Stimulated activated CD4-positive, alpha-beta T cell treated with anti-CD3 and anti-CD28 coated beads, Interleukin-4, amount 100 ng/mL, for 48 hours (primary cell): ENCODE results near the gene LRRC14B.
"Not testable (repeated sequence)": the region's sequence is repeated elsewhere in the genome, so short reads cannot be mapped to it uniquely, and the experiment has no call there.

Experiments used
- DNase-seq, 2 donors: peaks; one replicate each; pipeline ENCODE4 v3.0.0-alpha.2; 2020; ENCODE audit warnings: low read depth in 2 of 2

The LRRC14B gene

GRCh38 chr5:160173-160510 lies 31.2 kb upstream of the LRRC14B start:
- DNase-seq = no peak

- DNase-seq = no peak
These were observed 30.1 kb upstream of the LRRC14B start for GRCh38 chr5:160921-161802.

DNA sequence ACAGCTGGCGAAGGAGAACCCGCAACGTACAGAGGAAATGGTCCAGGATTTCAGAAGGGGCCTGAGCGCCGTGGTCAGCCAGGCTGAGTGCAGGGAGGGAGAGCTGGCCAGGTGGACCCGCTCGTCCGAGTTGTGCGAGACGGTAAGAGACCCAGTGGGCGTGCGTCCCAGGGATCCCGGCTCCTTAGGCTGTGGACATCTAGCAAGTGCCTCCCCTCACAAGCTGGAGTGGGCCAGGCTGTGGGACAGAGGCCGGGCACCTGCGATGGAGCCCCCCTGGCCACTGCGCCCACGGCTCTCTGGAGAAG lies 29.5 kb upstream of the LRRC14B start:
- DNase-seq = no peak

DNA sequence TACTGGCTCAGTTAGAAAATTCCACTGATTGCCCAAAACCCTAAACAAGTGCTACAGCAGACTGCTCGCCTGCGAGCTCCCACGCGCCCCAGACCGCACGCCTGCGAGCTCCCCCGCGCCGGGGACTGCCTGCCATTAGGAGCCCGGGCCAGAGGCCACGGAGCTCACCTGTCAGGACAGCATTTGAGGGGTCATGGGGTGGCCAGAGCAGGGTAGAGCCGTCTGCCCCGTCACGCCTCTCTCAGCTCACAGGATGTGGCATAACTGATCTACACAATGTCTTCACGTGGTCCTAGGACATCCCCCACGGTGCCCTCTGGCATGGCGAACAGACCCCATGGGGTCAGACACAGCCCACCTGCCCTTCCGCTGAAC lies 29.1 kb upstream of the LRRC14B start:
- no peak for DNase-seq

DNA sequence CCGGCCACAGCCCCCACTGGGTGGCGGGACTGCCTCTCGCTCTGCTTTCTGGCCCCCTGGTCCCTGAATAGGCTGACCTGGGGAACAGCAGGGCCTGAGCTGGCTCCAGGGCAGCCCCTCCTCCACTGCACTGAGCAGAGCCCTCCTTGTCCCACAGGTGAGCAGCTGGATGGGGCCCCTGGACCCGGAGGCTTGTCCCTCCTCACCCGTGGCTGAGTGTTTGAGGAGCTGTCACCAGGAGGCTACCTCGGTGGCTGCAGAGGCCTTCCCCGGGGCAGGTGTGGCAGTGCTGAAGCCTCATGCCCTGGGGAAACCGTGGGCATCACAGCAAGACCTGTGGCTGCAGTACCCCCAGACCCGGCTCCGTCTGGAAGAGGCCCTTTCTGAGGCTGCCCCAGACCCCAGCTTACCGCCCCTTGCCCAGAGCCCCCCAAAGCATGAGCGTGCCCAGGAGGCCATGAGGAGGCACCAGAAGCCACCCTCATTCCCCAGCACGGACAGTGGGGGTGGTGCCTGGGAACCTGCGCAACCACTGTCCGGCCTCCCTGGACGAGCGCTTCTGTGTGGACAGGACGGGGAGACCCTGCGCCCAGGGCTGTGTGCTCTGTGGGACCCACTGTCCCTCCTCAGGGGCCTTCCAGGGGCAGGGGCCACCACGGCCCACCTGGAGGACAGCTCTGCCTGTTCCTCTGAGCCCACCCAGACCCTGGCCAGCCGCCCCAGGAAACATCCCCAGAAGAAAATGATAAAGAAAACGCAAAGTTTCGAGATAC lies 28.5 kb upstream of the LRRC14B start:
- DNase-seq = no peak

DNA sequence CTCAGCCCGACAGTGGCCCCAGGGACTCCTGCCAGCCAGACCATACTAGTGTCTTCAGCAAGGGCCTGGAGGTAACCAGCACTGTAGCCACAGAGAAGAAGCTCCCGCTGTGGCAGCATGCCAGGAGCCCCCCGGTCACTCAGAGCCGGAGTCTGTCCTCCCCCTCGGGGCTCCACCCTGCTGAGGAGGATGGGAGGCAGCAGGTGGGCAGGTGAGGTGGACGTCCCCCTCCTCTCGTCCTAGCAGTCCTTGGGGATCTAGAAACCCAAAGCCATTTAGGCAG lies 28.0 kb upstream of the LRRC14B start:
- DNase-seq = no peak

DNA sequence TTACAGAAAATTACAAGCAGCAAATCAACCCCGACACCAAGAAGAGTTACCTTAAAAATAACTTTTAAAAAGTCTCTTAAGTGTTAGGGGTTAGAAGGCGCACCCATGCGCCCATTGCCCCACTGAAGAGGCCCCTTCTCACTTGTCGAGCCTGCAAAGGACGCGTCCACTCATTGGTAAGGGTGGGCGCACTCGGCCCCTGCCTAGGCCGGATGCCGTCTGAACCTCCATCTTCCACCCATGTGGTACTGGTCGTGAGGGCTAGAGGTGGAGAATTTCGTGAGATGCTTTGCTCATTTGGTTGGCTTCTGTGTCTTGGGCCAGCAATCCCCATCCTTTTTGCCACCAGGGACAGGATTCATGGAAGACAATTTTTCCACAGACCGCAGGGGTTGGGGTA lies 27.5 kb upstream of the LRRC14B start:
- DNase-seq = no peak

- DNase-seq = no peak
These were observed 27.1 kb upstream of the LRRC14B start for GRCh38 chr5:164244-164643.

- not testable (repeated sequence) for DNase-seq
These were observed 26.5 kb upstream of the LRRC14B start for GRCh38 chr5:164783-165182.

GRCh38 chr5:166441-167372 lies 24.6 kb upstream of the LRRC14B start:
- no peak for DNase-seq

DNA sequence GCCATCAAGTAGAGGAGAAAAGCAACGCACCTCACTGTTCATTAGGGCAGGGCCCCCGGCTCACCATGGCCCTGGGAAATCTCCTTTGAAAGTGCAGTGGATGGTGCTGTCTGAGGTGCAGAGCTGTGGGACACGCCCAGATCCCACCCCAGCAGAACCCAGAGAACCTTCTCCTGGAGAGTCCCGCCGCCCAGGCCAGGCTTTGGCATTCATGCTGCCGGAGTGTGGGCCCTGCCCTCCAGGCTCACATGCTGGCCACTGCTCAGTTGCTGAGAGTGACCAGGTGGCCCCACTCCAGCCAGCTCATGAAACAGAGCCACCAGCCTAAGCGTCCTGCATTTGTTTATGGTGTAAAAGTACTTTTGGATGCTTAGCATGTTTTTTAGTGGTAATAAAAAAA lies 23.8 kb upstream of the LRRC14B start:
- DNase-seq = no peak

DNA sequence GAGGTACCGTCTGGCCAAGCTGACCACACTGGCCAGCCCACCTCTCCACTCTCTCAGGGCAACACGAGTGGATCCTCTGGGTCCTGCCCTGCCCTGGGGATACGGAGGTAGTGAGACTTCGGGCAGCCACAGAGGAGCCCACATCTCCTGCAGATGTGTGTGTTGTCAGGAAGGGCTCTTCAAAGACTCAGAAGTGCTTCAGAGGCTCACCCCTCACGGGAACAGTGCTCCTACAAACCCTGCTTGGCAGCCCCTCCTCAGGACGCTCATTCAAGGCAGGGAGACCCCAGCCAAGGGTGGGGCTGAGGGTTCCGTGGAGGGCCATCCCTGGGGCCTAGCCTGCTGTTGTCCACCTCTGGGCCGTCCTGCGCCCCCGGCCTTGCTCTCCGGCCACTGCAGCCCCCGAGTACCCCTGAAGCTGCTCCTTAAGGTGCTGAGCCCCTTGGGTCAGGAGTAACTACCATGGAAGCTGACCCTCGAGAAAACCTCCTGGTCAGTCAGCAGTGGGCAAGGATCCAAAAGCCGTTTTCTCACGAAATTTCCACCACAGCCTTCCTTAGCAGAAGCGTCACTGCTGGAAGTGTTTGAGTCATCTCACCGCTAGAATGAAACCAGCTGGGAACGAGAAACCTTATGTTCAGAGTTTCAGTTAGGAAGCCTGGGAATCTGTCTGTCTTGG lies 23.2 kb upstream of the LRRC14B start:
- no peak for DNase-seq

DNA sequence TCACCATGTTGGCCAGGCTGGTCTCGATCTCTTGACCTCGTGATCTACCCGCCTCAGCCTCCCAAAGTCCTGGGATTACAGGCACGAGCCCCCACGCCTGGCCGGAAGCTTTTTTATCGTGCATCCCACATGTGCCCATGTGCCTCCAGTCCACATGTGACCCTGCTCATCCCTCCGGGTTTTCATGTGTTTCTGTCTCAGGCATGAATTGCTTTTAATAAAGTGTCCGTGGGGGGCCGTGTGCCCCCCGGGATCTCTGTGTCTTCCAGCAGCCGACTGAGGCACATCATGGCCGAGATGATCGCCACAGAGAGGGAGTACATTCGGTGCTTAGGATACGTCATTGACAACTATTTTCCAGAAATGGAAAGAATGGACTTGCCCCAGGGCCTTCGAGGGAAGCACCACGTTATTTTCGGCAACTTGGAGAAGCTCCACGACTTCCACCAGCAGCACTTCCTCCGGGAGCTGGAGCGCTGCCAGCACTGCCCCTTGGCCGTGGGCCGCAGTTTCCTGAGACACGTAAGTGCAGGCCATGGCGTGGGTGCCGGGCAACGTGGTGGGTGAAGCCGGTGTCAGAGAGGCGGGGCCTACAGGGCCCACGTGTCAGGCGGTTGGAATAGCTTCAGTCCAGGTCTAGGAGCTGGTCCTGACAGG lies 22.1 kb upstream of the LRRC14B start:
- DNase-seq = no peak

- DNase-seq = no peak
These were observed 21.6 kb upstream of the LRRC14B start for GRCh38 chr5:169728-170094.

GRCh38 chr5:170971-171800 lies 20.1 kb upstream of the LRRC14B start:
- DNase-seq = no peak

GRCh38 chr5:171801-172331 lies 19.4 kb upstream of the LRRC14B start:
- DNase-seq = no peak

DNA sequence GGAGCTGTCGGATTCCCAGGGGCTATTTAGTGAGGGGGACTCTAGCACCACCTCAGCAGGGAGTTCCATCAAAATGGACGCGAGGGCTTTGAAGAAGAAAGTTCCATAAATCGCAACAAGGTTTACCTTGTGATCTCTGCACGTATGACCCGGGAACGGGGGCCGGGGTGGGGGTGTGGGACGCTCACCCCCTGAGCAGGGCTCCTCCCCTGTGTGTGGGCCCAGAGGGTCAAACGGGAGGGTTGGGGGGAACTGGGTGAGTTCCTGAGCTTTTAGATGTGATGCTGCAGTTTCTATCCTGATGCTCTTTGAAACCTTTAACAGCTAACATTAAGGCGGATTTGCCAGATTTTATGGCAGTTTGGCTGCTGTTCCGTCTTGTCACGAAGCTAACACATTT lies 18.9 kb upstream of the LRRC14B start:
- no peak for DNase-seq

GRCh38 chr5:172841-173251 lies 18.4 kb upstream of the LRRC14B start:
- no peak for DNase-seq

DNA sequence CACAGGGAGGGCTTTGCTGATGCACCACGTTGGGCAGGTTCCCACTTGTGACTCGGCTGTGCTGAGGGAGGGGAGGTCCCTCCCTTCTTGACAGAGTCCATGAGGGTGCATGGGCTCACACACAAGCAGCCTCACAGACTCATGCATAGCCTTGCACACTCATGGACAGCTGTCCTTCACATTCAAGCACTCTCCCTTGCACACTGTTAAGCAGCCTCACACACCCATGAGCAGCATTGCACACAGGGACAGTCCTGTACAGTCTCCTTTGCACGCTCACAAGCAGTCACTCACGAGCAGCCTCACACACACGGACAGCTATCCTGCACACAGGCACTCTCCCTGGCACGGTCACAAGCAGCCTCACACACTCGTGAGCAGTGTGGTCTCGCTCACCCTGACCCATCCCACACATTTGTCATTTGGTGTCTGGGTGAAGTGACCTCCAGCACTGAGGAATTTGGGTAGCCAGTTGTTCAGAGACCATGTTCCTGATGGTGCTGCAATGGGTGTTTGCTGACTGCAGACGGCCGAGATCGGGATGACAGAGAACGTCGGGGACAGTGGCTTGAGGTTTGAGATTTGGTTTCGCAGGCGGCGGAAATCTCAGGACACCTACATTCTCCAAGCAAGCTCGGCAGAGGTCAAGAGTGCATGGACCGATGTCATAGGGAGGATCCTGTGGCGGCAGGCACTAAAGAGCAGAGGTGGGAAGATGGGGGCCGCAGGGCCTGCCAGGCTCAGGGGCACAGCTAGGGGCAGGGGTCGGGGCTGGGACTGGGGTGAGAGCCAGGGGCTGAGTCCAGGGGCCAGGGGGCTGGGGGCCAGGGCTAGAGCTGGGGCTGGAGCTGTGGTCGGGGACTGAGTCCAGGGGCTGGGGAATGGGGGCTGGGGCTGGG lies 17.7 kb upstream of the LRRC14B start:
- DNase-seq = no peak

DNA sequence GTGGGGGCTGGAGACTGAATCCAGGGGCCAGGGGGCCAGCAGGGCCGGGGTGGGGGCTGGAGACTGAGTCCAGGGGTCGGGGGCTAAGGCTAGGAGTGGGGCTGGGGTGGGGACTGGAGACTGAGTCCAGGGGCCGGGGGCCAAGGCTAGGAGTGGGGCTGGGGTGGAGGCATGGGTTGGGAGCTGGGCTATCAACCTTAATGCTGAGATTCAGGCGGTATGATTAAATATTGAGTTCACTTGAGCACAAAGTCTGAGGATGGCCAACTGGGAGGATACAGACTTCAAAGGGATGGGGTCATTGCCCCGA lies 17.0 kb upstream of the LRRC14B start:
- DNase-seq = no peak
